PFSK-1 (cell line): ENCODE measurements around the gene LDLRAD4.

Experiments used
- FOXP2 ChIP-seq: optimal IDR thresholded peaks from 2 replicates; pipeline ENCODE3; 2011; ENCODE audit warnings: borderline replicate concordance, control low read depth, inconsistent platforms; ENCODE audit not compliant: insufficient read depth; ENCODE audit errors: extremely low read length, extremely low read depth
- POLR2AphosphoS5 ChIP-seq: IDR thresholded peaks from 2 replicates; pipeline ENCODE4 v1.6.1; 2012; ENCODE audit warnings: low read depth, mild to moderate bottlenecking, control low read depth, low read length, moderate library complexity
- REST ChIP-seq, 2 experiments: IDR thresholded peaks; 2 replicates each; pipeline versions ENCODE4 v1.6.1 to v1.8.0; 2011 to 2012; ENCODE audit warnings: low read depth in 2 of 2, low read length in 2 of 2, control low read depth in 1 of 2, inconsistent platforms in 1 of 2, mild to moderate bottlenecking in 1 of 2, moderate library complexity in 1 of 2; ENCODE audit not compliant: insufficient read depth in 1 of 2
- SIN3A ChIP-seq: IDR thresholded peaks from 2 replicates; pipeline ENCODE4 v1.6.1; 2012; ENCODE audit warnings: mild to moderate bottlenecking, low read length, moderate library complexity, borderline replicate concordance; ENCODE audit not compliant: insufficient read depth
- TAF1 ChIP-seq: IDR thresholded peaks from 2 replicates; pipeline ENCODE4 v1.6.1; 2012; ENCODE audit warnings: low read length, control low read depth, borderline replicate concordance; ENCODE audit not compliant: insufficient read depth

The LDLRAD4 gene

DNA sequence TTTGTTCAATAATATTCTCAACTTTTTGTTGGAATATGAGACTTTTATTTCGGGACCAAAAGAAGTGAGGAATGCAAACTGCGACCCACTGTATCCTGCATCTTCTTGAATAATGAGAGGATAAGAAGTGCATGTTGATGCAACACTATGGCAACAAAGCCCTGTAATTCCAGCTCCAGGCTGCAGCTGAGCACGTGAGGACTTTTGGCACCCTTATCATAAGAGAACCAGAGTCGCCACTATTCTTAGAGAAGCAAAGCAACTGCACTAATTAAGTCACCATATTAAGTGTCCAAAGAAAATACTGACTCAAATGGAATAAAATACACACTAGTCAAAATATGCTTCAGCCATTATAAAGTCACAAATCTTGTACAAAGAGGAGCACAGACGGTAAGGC lies 441.9 kb downstream of the LDLRAD4 start:
- no peak for TF ChIP-seq SIN3A

GRCh38 chr18:13661051-13661778 lies 442.7 kb downstream of the LDLRAD4 start:
- TF ChIP-seq REST (IDR thresholded peaks at IDR 0.05; ENCODE audit: insufficient read depth in 1 of 2, low read depth in 2 of 2, low read length in 2 of 2) (no peak), SIN3A (no peak), FOXP2 (no peak), TAF1 (no peak), POLR2AphosphoS5 (no peak)

DNA sequence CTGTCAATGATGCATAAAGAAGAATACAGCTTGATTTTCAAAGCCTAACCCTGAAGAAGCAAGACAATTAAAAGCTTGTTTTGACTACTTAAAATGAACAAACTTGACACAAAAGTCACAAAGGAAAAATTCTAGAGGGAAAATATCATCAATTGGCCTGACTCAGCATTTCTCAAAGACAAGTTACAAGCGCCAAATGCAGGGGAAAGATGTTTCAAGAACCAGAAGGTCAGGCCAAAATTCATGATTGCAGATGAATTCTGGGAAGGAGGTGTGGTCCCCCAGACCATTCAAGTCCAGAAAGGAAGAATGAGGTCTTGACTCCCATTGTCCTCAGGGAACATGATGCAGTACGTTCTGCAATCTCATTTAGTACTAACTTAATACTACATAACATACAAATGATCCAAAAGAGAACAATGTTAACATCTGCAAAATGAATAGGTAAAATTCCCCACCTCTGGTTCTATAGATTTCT lies 443.3 kb downstream of the LDLRAD4 start:
- TF ChIP-seq FOXP2 (no peak), SIN3A (no peak), TAF1 (no peak), POLR2AphosphoS5 (no peak), REST (IDR thresholded peaks at IDR 0.05; ENCODE audit: insufficient read depth in 1 of 2, low read depth in 2 of 2, low read length in 2 of 2) (no peak)

DNA sequence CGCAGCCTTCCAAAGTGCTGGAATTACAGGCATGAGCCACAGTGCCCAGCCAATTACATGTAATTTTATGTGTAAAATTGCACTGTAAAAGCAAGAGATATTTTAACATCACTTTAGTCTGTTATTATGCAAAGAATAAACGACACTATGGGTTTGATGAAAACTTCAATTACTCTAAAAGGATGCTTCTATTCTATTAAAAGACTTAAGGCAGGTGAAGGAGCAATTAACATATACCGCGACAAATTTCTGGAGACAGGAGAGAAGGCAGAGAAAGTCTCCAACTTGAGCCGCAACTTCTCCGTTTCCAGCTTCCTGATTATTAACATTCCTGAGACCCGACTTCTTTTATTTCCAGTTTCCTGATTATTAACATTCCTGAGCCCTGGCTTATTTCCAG lies 454.1 kb downstream of the LDLRAD4 start:
- TF ChIP-seq SIN3A (no peak), POLR2AphosphoS5 (no peak), REST (IDR thresholded peaks at IDR 0.05; ENCODE audit: insufficient read depth in 1 of 2, low read depth in 2 of 2, low read length in 2 of 2) (no peak), TAF1 (no peak), FOXP2 (no peak)

DNA sequence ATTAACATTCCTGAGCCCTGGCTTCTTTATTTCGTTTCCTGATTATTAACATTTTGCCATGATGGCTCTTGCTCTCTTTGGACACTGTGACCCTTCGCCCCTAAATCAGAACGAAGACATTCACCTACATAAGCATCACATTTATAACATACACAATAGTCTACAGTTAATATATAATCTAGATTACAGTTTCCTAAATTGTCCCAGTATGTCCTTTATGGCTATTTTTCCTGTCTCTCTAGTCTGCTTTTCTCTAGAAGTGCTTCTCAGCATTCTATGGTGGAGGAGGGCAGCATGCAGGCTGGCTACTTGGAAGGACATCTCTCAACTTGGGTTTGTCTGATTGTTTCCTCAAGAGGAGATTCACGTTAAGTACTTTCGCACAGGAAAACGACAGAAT lies 457.9 kb downstream of the LDLRAD4 start:
- TF ChIP-seq TAF1: no peak
- TF ChIP-seq POLR2AphosphoS5: no peak
- no peak for TF ChIP-seq SIN3A
- no peak for TF ChIP-seq REST (IDR thresholded peaks at IDR 0.05; ENCODE audit: insufficient read depth in 1 of 2, low read depth in 2 of 2, low read length in 2 of 2)
- no peak for TF ChIP-seq FOXP2
